HG03378 (cell line): ENCODE data around the gene MMP26.
"Not testable (repeated sequence)": the region's sequence is repeated elsewhere in the genome, so short reads cannot be mapped to it uniquely, and the experiment has no call there.

ENCODE experiments used
- ATAC-seq: cut with Tn5 transposase; IDR thresholded peaks from one replicate; pipeline ENCODE4 v1.9.1; 2021; ENCODE audit warnings: mild to moderate bottlenecking, moderate library complexity; ENCODE audit not compliant: unreplicated experiment

Gene MMP26

GRCh38 chr11:4722616-4723534 lies 18.3 kb downstream of the MMP26 start:
- ATAC-seq: not testable (repeated sequence)

GRCh38 chr11:4727171-4727570 lies 22.6 kb downstream of the MMP26 start:
- no peak for ATAC-seq

GRCh38 chr11:4740735-4741134 lies 36.2 kb downstream of the MMP26 start:
- no peak for ATAC-seq

GRCh38 chr11:4748438-4748837 lies 43.9 kb downstream of the MMP26 start:
- ATAC-seq: no peak

- ATAC-seq: no peak
These were observed 46.6 kb downstream of the MMP26 start for GRCh38 chr11:4751201-4751600.
